HL-60 (cell line): ENCODE results near the gene CCDC92.

Source experiments
- DNase-seq, 2 experiments: peaks; one replicate each; pipeline ENCODE4 v3.0.0-alpha.2; 2010 to 2020; ENCODE audit warnings: low read depth in 1 of 2, low spot score in 1 of 2
- H3K27ac ChIP-seq: fragments of 250-450 bp; sonication (Bioruptor Pico); replicated peaks from 2 replicates; pipeline ENCODE4 v1.5.1; 2020; ENCODE audit warnings: mild to moderate bottlenecking, moderate library complexity
- H3K27me3 ChIP-seq: fragments of 250-450 bp; sonication (Bioruptor Pico); 2 replicates; pipeline ENCODE4 v1.5.1; 2021; ENCODE audit warnings: mild to moderate bottlenecking, moderate library complexity; ENCODE audit not compliant: insufficient read depth, poor library complexity, severe bottlenecking
- H3K4me3 ChIP-seq: replicated peaks from 2 replicates; pipeline ENCODE4 v1.5.1; 2011; ENCODE audit warnings: mild to moderate bottlenecking, control low read depth, low read length; ENCODE audit not compliant: insufficient read depth
- CTCF ChIP-seq: IDR thresholded peaks from one replicate; pipeline ENCODE4 v1.5.1; 2011; ENCODE audit warnings: low read length, control low read depth, inconsistent platforms; ENCODE audit not compliant: insufficient read depth
- GABPA ChIP-seq: IDR thresholded peaks from 2 replicates; pipeline ENCODE4 v1.6.1; 2012; ENCODE audit warnings: low read depth
- POLR2AphosphoS5 ChIP-seq: IDR thresholded peaks from 2 replicates; pipeline ENCODE4 v1.6.1; 2012; ENCODE audit warnings: low read depth
- SPI1 ChIP-seq: IDR thresholded peaks from 2 replicates; pipeline ENCODE4 v1.6.1; 2012; ENCODE audit warnings: low read depth, mild to moderate bottlenecking, borderline replicate concordance
- TF ChIP-seq, protein P1 (sequence below): IDR thresholded peaks from 2 replicates; pipeline ENCODE4 v1.6.1; 2012; ENCODE audit warnings: low read depth; ENCODE audit not compliant: insufficient replicate concordance

The CCDC92 gene

DNA sequence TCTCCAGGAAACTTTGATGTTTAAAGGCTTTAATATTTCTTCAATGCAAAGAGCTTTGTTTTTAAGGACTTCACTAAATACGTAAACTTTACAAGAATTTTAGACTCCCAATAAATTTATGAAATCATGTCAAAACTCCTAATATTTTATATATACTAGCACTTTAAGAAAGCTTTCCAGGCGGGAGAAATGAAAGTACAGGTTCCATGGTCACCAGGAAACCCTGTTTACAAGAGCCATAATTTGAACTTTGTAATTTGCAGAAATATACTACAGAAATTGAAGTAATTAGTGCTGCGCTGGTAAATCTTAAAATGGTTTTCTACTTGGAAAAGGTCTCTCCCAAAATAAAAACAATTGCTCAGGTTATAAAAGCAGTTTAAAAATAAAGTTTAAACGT lies 8.8 kb downstream of the CCDC92 start:
- Histone ChIP-seq H3K4me3 (no peak overlapping the region), H3K27me3 (no peaks in the 10 kb centered on the region), H3K27ac (no peak overlapping the region)
- TF ChIP-seq, protein P1, sequence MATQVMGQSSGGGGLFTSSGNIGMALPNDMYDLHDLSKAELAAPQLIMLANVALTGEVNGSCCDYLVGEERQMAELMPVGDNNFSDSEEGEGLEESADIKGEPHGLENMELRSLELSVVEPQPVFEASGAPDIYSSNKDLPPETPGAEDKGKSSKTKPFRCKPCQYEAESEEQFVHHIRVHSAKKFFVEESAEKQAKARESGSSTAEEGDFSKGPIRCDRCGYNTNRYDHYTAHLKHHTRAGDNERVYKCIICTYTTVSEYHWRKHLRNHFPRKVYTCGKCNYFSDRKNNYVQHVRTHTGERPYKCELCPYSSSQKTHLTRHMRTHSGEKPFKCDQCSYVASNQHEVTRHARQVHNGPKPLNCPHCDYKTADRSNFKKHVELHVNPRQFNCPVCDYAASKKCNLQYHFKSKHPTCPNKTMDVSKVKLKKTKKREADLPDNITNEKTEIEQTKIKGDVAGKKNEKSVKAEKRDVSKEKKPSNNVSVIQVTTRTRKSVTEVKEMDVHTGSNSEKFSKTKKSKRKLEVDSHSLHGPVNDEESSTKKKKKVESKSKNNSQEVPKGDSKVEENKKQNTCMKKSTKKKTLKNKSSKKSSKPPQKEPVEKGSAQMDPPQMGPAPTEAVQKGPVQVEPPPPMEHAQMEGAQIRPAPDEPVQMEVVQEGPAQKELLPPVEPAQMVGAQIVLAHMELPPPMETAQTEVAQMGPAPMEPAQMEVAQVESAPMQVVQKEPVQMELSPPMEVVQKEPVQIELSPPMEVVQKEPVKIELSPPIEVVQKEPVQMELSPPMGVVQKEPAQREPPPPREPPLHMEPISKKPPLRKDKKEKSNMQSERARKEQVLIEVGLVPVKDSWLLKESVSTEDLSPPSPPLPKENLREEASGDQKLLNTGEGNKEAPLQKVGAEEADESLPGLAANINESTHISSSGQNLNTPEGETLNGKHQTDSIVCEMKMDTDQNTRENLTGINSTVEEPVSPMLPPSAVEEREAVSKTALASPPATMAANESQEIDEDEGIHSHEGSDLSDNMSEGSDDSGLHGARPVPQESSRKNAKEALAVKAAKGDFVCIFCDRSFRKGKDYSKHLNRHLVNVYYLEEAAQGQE, result no peak
- TF ChIP-seq SPI1 (no peak), POLR2AphosphoS5 (no peak), CTCF (no peak), GABPA (no peak)
- DNase-seq, result no peak

DNA sequence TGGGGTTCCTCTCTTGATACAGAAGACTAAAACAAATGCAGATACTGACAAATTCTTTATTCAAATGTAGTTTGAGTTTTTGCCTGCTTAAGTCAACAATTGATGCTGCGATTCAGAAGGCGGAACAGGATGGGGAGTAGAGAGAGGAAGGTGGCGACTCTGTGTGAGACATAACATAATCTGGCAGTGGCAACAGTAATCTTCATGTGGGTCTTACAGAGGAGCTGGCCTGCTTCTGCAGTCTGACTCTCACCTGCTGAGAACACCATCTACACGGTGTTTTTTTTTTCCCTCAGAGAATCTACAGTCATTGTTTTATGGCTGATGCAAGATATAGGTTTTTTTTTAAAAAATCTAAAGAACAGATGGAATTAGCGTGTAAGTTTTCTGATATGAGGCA lies 10.1 kb downstream of the CCDC92 start:
- TF ChIP-seq GABPA (no peak), POLR2AphosphoS5 (no peak), CTCF (no peak), SPI1 (no peak)
- TF ChIP-seq, protein P1, result no peak
- Histone ChIP-seq H3K27me3 (no peaks in the 10 kb centered on the region), H3K4me3 (no peak overlapping the region), H3K27ac (no peak overlapping the region)
- DNase-seq, result no peak

- no peak overlapping the region for H3K4me3 ChIP-seq
- H3K27ac ChIP-seq, result no peak overlapping the region
- no peak for TF ChIP-seq POLR2AphosphoS5
- TF ChIP-seq, protein P1, result no peak
- no peak for TF ChIP-seq SPI1
- TF ChIP-seq GABPA, result no peak
- TF ChIP-seq CTCF, result no peak
- no peaks in the 10 kb centered on the region for H3K27me3 ChIP-seq
- DNase-seq, result no peak
Observed at GRCh38 chr12:123961585-123962345, 10.9 kb downstream of the CCDC92 start.
